ENCODE measurements around the gene CLPSL2.

- TF ChIP-seq CTCF (IDR thresholded peaks at IDR 0.05; ENCODE audit: low read length) (no peak), EZH2 (IDR thresholded peaks at IDR 0.05; ENCODE audit: borderline replicate concordance, low read length) (no peak)
Observed at GRCh38 chr6:35778437-35778836, 2.0 kb downstream of the CLPSL2 start.
